GM12872 (cell line): ENCODE results near the gene SMIM10L1.

Experiments
- TF ChIP-seq, protein P1 (sequence below): IDR thresholded peaks from 3 replicates; pipeline ENCODE4 v1.5.1; 2011; ENCODE audit warnings: low read depth, mild to moderate bottlenecking, low read length, moderate library complexity; ENCODE audit not compliant: insufficient read depth

The SMIM10L1 gene

DNA sequence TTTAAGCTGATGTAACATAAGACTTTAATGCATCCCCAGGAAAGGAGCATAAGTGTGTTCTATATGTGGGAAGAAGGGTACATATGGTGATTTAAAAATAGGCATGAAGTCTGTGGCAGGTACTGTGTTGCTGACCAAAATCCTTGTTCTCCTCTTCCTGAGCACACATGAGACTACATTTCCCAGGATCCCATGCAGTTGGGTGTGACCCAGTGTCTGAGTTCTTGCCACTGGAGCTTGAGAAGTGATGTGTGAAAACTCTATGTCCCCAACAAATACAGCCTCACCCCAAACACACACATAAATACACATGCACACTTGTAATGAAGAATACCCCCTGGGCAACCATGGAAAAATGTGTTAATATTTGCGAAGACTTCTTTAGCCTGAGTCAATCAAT lies 8.5 kb upstream of the SMIM10L1 start:
- TF ChIP-seq, protein P1, sequence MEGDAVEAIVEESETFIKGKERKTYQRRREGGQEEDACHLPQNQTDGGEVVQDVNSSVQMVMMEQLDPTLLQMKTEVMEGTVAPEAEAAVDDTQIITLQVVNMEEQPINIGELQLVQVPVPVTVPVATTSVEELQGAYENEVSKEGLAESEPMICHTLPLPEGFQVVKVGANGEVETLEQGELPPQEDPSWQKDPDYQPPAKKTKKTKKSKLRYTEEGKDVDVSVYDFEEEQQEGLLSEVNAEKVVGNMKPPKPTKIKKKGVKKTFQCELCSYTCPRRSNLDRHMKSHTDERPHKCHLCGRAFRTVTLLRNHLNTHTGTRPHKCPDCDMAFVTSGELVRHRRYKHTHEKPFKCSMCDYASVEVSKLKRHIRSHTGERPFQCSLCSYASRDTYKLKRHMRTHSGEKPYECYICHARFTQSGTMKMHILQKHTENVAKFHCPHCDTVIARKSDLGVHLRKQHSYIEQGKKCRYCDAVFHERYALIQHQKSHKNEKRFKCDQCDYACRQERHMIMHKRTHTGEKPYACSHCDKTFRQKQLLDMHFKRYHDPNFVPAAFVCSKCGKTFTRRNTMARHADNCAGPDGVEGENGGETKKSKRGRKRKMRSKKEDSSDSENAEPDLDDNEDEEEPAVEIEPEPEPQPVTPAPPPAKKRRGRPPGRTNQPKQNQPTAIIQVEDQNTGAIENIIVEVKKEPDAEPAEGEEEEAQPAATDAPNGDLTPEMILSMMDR, result no peak

DNA sequence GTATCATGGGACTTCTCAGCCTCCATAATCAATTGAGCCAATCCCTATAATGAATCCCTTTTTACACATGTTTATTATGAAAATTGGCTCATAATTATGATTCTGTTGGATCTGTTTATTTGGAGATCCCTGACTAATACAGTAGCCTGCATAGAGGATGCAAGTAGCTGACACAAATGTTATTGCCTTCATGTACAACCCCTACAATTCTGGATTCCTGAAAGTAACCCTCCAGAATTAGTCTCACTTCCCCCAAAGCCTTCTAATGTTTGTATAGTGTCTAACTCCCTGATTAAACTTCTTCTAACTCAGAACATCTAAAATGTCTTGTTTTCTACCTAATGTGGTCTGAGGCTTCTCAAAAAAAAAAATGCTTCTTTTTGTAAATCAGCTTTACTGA lies 6.6 kb upstream of the SMIM10L1 start:
- TF ChIP-seq, protein P1, result no peak

- TF ChIP-seq, protein P1, result no peak
These were observed 4.7 kb upstream of the SMIM10L1 start for GRCh38 chr12:11166300-11166699.

DNA sequence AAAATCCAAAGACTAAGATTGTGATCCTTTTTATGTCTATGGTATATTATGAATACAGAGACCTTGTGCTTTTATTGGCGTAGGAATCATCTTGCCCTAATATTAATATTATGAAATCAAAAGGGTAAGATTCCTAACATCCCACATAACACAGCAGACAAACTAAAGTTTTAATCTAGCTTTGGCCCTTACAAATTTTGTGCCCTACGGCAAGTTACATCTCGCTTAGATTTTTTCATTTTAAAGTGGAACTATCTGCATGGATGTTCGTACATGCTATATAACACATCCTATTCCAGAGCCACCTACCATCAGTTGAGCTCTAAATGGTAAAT lies 217 bp upstream of the SMIM10L1 start:
- TF ChIP-seq, protein P1, result no peak

- TF ChIP-seq, protein P1, result no peak
These were observed 1.1 kb downstream of the SMIM10L1 start for GRCh38 chr12:11171969-11172675.

DNA sequence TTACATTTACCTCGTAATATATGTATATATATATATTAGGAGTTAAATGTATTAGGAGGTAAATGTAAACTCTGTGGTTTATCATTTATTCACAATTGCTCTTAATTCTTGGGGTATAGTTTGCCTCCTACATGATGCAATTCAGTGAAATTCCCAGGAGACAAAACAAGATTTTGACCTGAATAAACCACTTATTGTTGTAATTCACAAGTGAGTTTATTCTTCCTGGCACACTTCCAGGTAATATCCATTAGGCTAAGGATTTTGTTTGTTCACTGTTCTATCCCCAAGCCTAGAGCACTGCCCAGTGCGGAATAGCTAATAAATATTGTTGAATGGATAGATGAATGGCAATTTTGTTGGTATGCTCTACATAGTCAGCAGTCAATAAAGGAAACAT lies 3.0 kb downstream of the SMIM10L1 start:
- TF ChIP-seq, protein P1, result no peak

- TF ChIP-seq, protein P1, result no peak
These were observed 7.3 kb downstream of the SMIM10L1 start for GRCh38 chr12:11178250-11178649.
